IPS-18c (cell line): ENCODE results near the gene PDE6B.

Source experiments
- H3K4me3 ChIP-seq: 2 replicates; pipeline ENCODE4 v1.7.0; 2013; ENCODE audit warnings: low read depth, mild to moderate bottlenecking, low read length, moderate library complexity; ENCODE audit not compliant: insufficient read depth
- H3K9me3 ChIP-seq: one replicate; pipeline ENCODE4 v1.6.1; 2013; ENCODE audit warnings: mild to moderate bottlenecking, low read length, moderate library complexity; ENCODE audit not compliant: control insufficient read depth, insufficient read depth

PDE6B gene

DNA sequence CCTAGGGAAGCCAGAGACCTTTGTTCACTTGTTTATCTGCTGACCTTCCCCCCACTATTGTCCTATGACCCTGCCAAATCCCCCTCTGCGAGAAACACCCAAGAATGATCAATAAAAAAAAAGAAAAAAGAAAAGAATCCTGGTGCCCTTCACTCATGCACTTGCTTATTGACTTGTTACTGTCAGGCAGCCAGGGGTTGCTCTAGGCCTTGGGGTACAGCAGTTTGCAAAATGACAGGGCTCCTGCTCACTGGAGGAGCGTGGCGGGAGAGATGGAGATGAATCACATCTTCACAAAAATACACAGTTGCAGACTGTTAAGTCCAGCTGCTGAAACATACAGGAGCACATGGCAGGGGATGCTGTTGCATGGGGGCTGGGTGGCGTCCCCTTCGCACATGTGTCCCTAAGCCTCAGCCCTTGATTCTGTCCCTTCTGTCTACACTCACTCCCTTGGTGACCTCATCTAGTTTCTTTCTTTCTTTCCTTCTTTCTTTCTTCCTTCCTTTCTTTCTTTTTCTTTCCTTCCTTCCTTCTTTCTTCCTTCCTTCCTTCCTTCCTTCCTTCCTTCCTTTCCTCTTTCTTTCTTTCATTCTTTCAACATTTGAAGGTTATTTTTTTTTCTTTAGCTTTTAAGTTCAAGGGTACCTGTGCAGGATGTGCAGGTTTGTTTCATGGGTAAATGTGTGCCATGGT lies 32.4 kb upstream of the PDE6B start:
- Histone ChIP-seq H3K4me3 (no peak overlapping the region), H3K9me3 (no peaks in the 10 kb centered on the region)

DNA sequence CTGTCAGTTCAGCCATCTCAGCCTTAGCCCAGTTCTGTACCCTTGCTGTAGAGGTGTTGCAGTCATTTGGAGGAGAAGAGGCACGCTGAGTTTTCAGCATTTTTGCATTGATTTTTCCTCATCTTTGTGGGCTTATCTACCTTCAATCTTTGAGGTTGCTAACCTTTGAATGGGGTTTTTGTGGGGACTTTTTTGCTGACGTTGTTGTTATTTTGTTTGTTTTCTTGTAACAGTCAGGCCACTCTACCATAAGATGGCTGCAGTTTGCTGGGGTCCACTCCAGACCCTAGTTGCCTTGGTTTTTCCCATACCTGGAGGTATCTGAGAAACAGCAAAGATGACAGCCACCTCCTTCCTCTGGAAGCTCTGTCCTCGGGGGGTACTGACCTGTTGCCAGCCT lies 26.4 kb upstream of the PDE6B start:
- no peaks in the 10 kb centered on the region for H3K9me3 ChIP-seq
- H3K4me3 ChIP-seq, result no peak overlapping the region

DNA sequence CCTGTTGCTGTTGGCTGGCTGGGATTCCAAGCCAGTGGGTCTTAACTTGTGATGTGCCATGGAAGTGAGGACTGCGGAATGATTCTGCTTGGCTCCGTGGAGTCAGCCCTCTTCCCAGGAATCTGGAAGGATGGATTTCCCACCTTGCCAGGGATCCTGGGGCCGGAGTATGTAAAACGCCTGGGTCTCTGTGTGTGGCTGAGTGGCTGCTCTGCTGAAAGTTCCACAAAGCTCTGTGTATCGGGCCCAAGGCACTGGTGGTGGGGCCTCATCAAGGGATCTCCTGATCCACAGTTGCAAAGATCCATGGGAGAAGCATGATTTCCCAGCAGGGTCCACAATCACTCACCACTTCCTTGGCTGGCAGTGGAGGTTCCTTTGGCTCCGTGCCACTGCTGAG lies 25.2 kb upstream of the PDE6B start:
- H3K9me3 ChIP-seq, result no peaks in the 10 kb centered on the region

DNA sequence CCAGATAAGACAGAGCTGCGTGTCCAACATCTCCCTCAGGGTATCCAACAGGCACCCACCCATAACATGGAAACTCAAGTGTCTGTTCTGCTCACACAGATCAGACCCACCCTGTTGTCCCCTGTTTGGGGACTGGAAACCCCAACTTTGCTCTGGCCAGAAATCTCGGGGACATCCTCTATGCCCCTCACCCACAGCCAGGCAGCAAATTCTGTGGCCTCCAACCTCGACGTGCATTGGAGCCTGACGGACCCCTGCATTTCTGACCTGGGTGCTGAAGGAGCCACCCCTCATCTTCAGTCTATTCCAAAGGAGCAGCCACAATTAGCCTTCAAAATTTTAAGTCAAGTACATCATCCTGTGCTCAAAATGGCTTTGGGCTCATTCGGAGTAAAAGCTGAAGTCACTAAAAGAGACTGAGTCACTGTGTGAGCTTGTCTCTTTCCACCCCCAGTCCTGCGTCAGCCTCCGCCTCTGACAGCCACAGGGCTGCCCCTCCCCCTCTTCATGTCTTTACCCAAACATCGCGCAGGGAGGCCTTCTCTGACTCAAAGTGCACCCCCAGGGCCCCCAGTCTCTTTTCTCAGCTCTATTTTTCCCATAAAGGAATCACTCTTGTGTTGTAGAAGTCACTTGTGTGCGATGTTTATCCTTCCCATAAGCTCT lies 24.4 kb upstream of the PDE6B start:
- H3K9me3 ChIP-seq, result no peaks in the 10 kb centered on the region
- H3K4me3 ChIP-seq, result no peak overlapping the region

More for the DNA sequence above, 25.2 kb upstream of the PDE6B start:
- H3K4me3 ChIP-seq, result no peak overlapping the region

DNA sequence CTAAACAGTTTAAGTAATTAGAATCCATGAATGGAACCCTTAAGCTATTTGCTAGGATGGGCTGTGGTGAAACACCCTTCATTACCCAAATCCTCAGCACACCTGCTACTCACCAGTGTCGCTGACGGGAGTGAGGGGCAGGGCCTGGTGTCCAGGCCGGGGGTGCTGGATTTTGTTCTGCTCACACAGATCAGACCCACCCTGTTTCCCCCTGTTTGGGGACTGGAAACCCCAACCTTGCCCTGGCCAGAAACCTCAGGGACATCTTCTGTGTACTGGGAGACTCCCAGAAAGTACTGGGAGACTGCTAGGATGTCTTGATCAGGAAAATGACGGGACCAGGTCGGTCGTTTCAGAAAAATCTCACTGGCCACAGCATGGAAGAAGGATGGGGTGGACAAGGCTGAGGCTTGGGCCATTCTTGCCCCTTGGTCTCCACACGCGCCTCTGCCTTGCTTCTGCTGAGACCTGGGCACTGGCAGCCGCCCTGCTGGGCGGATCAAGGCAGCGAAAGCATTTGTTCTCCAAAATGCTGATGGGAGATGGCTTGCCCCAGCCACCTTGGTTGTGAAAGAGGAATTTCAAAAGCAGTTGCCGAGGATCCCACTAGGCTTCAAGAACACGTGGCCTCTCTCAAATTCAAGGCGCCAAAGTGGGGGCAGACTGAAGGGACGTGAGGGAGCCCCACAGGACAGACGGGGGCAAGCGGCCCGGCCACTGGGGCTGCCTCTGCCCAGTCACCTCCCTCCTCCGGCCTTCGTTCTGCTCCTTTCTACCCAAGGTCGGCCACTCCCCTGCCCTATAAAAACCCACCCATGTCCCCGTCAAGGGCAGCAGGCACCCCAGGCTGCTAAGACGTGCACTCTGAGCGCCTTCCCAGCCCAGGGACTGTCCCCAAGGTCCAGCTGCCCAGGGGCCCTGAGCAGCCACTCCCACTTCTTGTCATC lies 23.5 kb upstream of the PDE6B start:
- Histone ChIP-seq H3K4me3 (no peak overlapping the region), H3K9me3 (no peaks in the 10 kb centered on the region)

DNA sequence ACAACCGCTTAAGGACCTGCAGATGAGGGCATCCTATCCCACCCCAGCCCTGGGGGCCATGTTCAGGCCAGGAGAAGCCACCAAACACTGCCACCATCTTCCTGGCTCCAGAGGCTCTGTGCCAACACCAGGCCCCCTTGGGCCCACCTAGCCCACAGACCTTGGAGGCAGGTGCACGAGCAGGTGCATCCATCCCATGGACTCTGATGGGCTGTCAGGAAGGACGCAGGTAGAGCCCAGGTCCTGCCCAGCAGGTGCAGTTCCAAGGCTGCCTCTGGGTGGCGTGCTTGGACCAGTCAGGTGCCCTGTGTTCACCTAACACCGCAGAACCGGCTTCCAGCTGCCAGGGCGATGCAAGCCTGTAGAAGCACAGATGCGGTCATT lies 22.8 kb upstream of the PDE6B start:
- H3K4me3 ChIP-seq, result no peak overlapping the region
- no peaks in the 10 kb centered on the region for H3K9me3 ChIP-seq

DNA sequence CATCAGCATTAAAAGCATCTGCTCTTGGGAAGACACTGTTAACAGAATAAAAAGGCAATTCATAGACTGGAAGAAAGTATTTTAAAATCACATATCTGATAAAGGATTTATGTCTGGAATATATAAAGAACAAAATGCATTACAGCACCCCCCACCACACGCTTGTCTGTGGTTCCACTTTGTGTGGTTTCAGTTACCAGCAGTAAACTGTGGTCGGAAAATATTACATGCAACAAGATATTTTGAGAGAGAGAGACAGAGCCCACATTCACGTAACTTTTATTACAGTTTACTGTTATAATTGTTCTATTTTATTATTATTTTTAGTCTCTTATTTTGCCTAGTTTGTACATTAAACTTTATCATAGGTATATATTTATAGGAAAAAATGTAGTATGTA lies 21.2 kb upstream of the PDE6B start:
- Histone ChIP-seq H3K4me3 (no peak overlapping the region), H3K9me3 (no peaks in the 10 kb centered on the region)

DNA sequence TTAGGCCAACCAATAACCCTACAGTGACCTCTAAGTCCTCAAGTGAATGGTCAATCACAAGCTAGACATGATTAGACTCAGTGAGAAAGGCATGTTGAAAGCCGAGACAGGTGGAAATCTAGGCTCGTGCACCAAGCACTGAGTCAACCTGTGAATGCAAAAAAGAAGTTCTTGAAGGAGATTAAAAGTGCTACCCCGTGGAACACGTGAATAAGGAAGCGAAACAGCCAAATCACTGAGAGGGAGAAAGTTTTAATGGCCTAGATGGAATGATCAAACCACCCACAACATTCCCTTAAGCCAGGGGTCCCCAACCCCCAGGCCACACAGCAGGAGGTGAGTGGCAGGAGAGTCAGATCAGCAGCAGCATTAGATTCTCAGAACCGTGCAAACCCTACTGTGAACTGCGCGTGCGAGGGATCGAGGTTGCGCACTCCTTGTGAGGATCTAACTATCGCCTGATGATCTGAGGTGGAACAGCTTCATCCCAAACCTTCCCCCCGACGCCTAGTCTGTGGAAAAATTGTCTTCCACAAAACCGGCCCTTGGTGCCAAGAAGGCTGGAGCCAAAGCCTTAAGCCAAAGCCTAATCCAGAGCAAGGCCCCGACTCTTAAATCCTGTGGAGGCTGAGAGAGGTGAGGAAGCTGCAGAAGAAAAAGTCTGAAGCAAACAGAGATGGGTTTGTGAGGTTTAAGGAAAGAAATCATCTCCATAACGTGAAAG lies 19.5 kb upstream of the PDE6B start:
- no peak overlapping the region for H3K4me3 ChIP-seq
- no peaks in the 10 kb centered on the region for H3K9me3 ChIP-seq

DNA sequence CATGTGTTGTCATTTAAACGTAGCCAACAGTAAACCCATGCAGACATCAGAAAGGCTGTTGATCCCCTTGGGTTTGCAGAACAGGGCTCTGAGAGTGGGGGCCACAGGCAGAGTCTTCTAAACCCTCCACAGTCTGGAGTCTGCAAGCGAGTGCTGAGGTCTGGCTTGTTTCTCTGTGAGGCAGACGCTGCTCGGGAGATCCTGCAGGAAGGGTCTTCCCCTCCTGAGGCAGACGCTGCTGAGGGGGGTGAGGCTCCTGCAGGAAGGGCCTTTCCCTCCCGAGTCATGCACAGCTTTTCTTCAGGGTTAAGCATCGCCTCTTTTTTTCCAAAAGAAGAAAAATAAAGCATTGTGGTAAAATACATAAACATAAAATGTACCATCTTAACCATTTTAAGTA lies 17.1 kb upstream of the PDE6B start:
- Histone ChIP-seq H3K4me3 (no peak overlapping the region), H3K9me3 (peaks cover 2% of the 10 kb centered on the region)

DNA sequence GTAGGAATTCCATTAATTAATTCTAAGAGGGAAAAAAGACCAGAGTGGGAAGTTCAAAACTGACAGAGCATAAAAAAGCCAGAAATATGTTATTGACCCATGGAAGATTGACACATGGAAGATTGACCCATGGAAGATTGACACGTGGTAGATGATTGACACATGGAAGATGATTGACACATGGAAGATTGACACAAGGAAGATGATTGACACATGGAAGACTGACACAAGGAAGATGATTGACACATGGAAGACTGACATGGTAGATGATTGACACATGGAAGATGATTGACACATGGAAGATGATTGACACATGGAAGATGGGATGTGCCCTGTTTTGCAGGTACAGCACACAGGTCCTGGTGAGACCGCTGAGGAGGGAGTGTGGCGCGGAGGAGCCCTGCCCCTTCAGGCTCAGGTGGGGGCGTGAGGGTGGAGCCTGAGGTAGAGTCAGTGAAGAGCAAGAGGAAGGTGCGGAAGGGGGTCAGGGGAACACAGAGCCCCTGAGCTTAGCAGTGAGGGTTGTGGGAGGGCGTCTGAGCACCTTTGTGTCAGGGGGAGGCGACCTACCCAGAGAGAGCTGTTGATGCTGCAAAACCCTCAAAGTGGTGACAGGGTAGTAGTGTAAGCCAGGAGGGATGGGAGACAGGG lies 15.8 kb upstream of the PDE6B start:
- Histone ChIP-seq H3K4me3 (no peak overlapping the region), H3K9me3 (peaks cover 2% of the 10 kb centered on the region)

DNA sequence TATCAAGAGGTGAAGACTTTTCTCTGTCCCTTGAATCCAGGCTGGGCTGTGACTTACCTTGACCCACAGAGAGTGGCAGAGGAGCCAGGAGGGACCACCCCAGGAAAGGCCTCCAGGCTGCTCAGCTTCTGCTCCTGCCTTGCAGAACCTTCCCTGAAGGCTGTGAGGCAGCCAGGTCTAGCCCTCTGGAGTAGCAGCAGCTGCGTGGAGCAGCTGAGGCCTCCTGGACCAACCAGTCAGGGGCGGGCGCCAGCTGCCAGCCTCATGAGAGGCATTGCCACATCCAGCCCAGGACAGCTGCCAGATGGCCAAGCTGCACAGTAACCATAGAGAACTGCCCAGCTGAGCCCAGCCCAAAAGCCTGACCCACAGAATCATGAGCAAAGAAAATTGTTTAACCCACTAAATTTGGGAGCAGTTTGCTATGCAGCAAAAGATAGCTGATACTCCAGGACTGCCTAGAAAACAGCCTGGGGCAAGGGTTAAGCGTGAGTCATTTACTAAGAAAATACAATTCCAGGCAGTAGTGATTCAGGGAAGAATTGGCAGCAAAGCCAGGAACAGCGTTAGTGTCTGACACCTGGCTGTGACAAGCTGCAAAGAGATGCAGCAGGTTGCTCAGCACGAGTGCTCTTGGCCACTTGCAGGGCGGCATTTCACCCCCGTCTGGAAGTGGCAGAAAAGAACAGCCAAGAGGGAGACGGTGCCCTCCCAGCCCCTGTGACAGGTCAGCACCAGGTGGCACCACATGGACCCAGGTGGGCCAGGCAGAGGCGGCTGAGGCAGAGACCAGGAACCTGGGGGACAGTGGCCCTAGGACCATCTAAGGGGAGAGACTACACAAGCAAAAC lies 14.7 kb upstream of the PDE6B start:
- peaks cover 2% of the 10 kb centered on the region for H3K9me3 ChIP-seq
- H3K4me3 ChIP-seq, result no peak overlapping the region

DNA sequence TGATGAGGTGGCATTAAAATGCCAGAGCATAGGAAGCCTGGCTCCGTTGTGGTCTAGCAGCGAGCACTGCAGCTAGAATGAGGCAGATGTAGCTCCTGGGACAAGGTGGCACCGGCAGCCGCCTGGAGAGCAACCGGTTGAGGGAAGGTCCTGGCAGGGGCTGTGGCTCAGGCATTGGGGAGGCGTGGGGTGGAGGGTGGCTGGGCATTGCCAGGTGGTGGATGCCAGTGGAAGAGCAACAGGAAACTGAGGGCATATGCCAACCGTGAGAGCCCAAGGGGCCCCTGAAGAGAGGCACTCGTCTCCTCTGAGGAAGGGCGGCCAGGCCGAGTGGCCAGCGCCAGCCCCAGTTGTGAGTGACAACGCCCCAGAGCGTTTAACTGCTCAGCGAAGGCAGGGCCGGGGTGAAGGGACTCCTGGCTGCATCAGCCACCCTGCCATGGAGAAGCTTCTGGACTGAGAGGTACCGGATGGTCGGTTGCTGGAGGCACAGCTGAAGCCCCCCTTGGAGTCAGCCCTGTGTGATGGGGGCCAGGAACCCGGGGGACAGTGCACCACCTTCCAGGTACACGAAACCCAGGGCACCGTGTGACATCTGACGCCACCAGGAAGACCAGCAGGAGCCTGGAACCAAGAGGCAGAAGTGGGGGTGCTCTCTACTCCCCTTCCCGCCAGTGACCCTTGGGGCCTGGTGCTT lies 13.2 kb upstream of the PDE6B start:
- Histone ChIP-seq H3K9me3 (peaks cover 2% of the 10 kb centered on the region), H3K4me3 (no peak overlapping the region)

DNA sequence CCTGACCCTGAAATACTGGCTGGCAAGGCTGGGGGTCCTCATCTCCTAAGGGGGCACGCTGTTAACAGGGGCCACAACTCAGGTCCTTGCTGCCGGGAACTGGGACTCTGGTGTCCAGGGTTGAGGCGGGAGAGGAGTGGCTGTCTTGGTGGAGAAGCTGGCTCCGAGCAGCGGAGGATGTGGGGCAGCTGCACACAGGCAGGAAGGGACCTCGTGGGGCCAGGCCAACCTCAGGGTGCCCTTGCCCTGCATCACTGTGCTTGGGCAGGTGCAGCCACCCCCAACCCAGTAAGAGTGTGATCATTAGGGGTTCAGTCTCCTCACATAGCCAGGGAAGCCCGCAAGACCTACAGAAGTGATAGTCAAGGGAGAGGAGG lies 12.6 kb upstream of the PDE6B start:
- H3K4me3 ChIP-seq, result no peak overlapping the region

DNA sequence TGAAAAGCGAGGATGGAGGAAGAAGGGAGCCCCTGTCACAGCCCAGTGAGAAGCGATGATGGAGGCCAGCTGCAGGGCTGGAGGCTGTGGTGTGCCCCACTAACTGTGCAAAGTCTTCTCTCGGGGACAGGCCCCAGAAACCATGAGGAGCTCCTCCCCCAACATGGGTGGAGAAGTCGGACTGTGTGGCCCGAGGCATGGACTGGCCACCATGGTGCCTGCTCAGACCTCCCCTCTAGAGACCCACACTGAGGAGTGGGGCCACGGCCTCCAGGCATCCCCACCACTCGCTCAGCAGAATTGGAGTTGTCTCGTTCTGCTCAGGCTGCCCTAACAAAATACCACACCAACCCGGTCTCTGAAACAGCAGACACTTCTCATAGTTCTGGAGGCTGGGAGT lies 12.2 kb upstream of the PDE6B start:
- peaks cover 2% of the 10 kb centered on the region for H3K9me3 ChIP-seq
- H3K4me3 ChIP-seq, result no peak overlapping the region

More for the DNA sequence above, 12.6 kb upstream of the PDE6B start:
- peaks cover 2% of the 10 kb centered on the region for H3K9me3 ChIP-seq

DNA sequence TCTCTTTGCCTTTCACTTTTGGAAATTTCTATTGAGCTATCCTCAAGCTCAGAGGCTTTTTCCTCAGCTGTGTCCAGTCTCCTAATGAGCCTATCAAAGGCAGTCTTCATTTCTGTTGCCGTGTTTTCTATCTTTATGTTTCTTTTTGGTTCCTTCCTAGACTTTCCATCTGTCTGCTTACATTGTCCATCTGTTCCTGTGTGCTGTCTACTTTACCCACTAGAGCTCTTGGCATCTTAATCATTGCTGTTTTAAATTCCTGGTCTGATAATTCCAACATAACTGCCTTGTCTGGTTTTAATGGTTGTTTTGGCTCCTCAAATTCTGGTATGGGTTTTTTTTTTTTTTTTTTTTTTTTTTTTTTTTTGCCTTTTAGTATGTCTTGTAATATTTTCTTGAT lies 9.3 kb upstream of the PDE6B start:
- Histone ChIP-seq H3K4me3 (no peak overlapping the region), H3K9me3 (peaks cover 2% of the 10 kb centered on the region)
